Heart left ventricle (tissue), 16 donors: Measurements from ENCODE around the gene GPR157. TPM values are rescaled to one million over a fixed set of nuclear protein-coding genes. Genes with fewer than 3 reads are reported as not detected.

Experiments used
- ATAC-seq, 4 donors: fragments of 200-7000 bp; cut with Tn5 transposase; one replicate each; pipeline ENCODE4 v1.9.1; 2020 to 2022; ENCODE audit warnings: moderate library complexity in 4 of 4, mild to moderate bottlenecking in 3 of 4, moderate number of reproducible peaks in 1 of 4
- DNase-seq, 5 donors: peaks; one replicate each; pipeline ENCODE4 v3.0.0-alpha.2; 2020
- H3K27ac ChIP-seq, 12 donors: fragments of 200-600 bp; sonication (generic) in 4 of 12; one replicate each; pipeline versions ENCODE4 v1.5.0 to v1.8.0; 2016 to 2022; ENCODE audit warnings: mild to moderate bottlenecking in 2 of 12
- H3K27me3 ChIP-seq, 9 donors: fragments of 200-600 bp; sonication (generic) in 2 of 9; one replicate each; pipeline versions ENCODE4 v1.5.1 to v1.8.0; 2016 to 2022; ENCODE audit warnings: mild to moderate bottlenecking in 3 of 9
- H3K36me3 ChIP-seq, 9 donors: fragments of 200-600 bp; sonication (generic) in 2 of 9; one replicate each; pipeline versions ENCODE4 v1.5.0 to v1.8.0; 2018 to 2022; ENCODE audit warnings: mild to moderate bottlenecking in 2 of 9
- H3K4me1 ChIP-seq, 12 donors: fragments of 200-600 bp; sonication (generic) in 4 of 12; one replicate each; pipeline versions ENCODE4 v1.5.0 to v1.8.0; 2016 to 2022; ENCODE audit warnings: mild to moderate bottlenecking in 3 of 12
- H3K4me3 ChIP-seq, 12 donors: fragments of 200-600 bp; sonication (generic) in 4 of 12; one replicate each; pipeline versions ENCODE4 v1.5.0 to v1.8.0; 2017 to 2022; ENCODE audit warnings: mild to moderate bottlenecking in 9 of 12, moderate library complexity in 4 of 12
- H3K9me3 ChIP-seq, 12 donors: fragments of 200-600 bp; sonication (generic) in 4 of 12; one replicate each; pipeline versions ENCODE4 v1.5.0 to v1.8.0; 2016 to 2022; ENCODE audit warnings: mild to moderate bottlenecking in 1 of 12
- CTCF ChIP-seq, 12 donors: fragments of 200-600 bp; sonication (generic) in 4 of 12; IDR thresholded peaks; one replicate each; pipeline versions ENCODE4 v1.5.0 to v1.8.0; 2018 to 2022; ENCODE audit warnings: antibody characterized with exemption in 12 of 12, mild to moderate bottlenecking in 5 of 12
- POLR2A ChIP-seq, 2 donors: fragments of 450-650 bp; IDR thresholded peaks; one replicate each; pipeline ENCODE4 v1.6.1; 2017; ENCODE audit warnings: antibody characterized with exemption in 2 of 2, mild to moderate bottlenecking in 2 of 2, moderate library complexity in 2 of 2
- WGBS, 4 donors: extraction: QIAGEN DNeasy Blood & Tissue Kit in 2 of 4; methylation state at CpG; one replicate each; pipeline versions ENCODE4 v1.1.5 to v1.1.7; 2013 to 2018; 5-methylcytosine and 5-hydroxymethylcytosine counted together
- intact Hi-C, 10 donors: fragments of 100-400 bp; cut with DNase I; formaldehyde crosslinking; loops; one replicate each; pipeline versions ENCODE4 v1.11.1 to v1.14.2; 2022
- long read RNA-seq, 3 donors: library from polyadenylated mRNA; unstranded; transcript quantifications; one replicate each; pipeline ENCODE4 v2.0.0, GENCODE V29; 2020 to 2021
- polyA plus RNA-seq, 2 donors: library from polyadenylated mRNA; stranded (reverse); fragments of 200-250 nt; gene quantifications; one replicate each; pipeline ENCODE4 v1.2.3, GENCODE V29; 2013
- total RNA-seq, 9 donors: library from RNA; depleted of rRNA in 2 of 9; stranded (reverse); fragments of >200 nt in 2 of 9; fragmentation: NEBNext Ultra II Directional in 3 of 9; extraction: Animal tissue kit (Norgen Biotek cat#: 25700) in 3 of 9; gene quantifications; one replicate each; pipeline versions ENCODE4 v1.1.0 to v1.2.4, GENCODE V29; 2016 to 2023
- donor health status: ischemic (EF 13 %, LVEDD 7.1; RV severe dilation, severe dysfunction).
- donor health status: healthy with polysubstance abuse.
- donor health status: DM: no; HTN: yes; CAD: no.
- donor health status: DM: no; HTN: no; CAD: no.
- donor health status: ischemic (EF 25% LVEDD 6.9; RV normal size, moderate dysfunction).
- donor health status: ischemic (EF 25% LVEDD 5.7; RV mildly dilated, moderate dysfunction).
- donor health status: healthy.
- donor health status: DM: yes; HTN: yes; CAD: no.
- donor health status: ischemic (EF 35%, LVEDD 5.7; RV mildly dilated, moderate dysfunction).
- donor health status: nonischemic (EF 11% LVEDD 7.7; RV severe dilation, severe dysfunction).
- donor health status: DM: yes; HTN: yes; CAD: no.
- donor health status: PGD.
- donor health status: ischemic (EF 29% LVEDD 5.4; RV normal size, mild dysfunction).
- donor health status: nonischemic (EF 23%, LVEDD 6.1; RV moderate dilation, normal function).

The GPR157 gene
- total RNA-seq (10 to 100 TPM; 21.1 to 41.8 (median 30.3) TPM), polyA plus RNA-seq (10 to 100 TPM in 1 of 2 donors, 1 to 10 TPM in 1; 9.2 to 10.2 TPM)
- long read RNA-seq, donor 1, partial matches to known transcripts = 1 of 15 reads
- long read RNA-seq, donor 1, other reads (novel, unspliced or antisense) = 14 of 15 reads
- long read RNA-seq, donor 2, full-length matches to known transcripts = 3 of 6 reads
- long read RNA-seq, donor 2, partial matches to known transcripts = 0 of 6 reads
- long read RNA-seq, donor 2, other reads (novel, unspliced or antisense) = 3 of 6 reads
- long read RNA-seq, donor 3, full-length matches to known transcripts = 1 of 8 reads
- long read RNA-seq, donor 3, partial matches to known transcripts = 0 of 8 reads
- long read RNA-seq, donor 3, other reads (novel, unspliced or antisense) = 7 of 8 reads

- Histone ChIP-seq H3K4me3 (peak within 1 kb of the TSS; percentile 53 to 90 (median 66)), H3K36me3 (no peaks in the 10 kb centered on the region), H3K27ac (peak within 1 kb of the TSS; percentile 69 to 92 (median 90)), H3K4me1 (peaks cover 0 to 30% (median 15%) of the 10 kb centered on the region in 12 donors), H3K27me3 (no peaks in the 10 kb centered on the region), H3K9me3 (no peaks in the 10 kb centered on the region)
- TF ChIP-seq CTCF (IDR thresholded peaks at IDR 0.05) (peak in 4 of 12 donors; percentile 15 to 28 (median 17)), POLR2A (IDR thresholded peaks at IDR 0.05) (peak; percentile 20 to 86)
- ATAC-seq = peak; percentile 90 to 97 (median 94)
- DNase-seq = peak; percentile 90 to 96 (median 93)
- 1 to 2% (median 2%) methylated on average over 37 to 92 of the region's 92 CpGs for WGBS, 4 donors
- intact Hi-C loops = loop anchor here in 1 of 10 donors (5.0 kb wide), 1 partner anchor 69 kb away; no protein-coding TSS in a partner anchor
Measured at GRCh38 chr1:9128520-9129265, at the start of gene GPR157. Gene GPR157 (minus strand): TSS chr1:9129102. CDS start chr1:9129027, 75 bp downstream.

- H3K4me1 ChIP-seq = peaks cover 0 to 31% (median 0%) of the 10 kb centered on the region in 12 donors
- TF ChIP-seq CTCF (IDR thresholded peaks at IDR 0.05) = no peak
- TF ChIP-seq POLR2A (IDR thresholded peaks at IDR 0.05) = no peak
- DNase-seq (no peak), ATAC-seq (no peak)
- intact Hi-C loops = no loop called here
- H3K36me3 ChIP-seq = peaks cover 0 to 29% (median 0%) of the 10 kb centered on the region in 9 donors
- H3K27me3 ChIP-seq = no peaks in the 10 kb centered on the region
- 94 to 95% (median 94%) methylated on average over 10 of the region's 10 CpGs for WGBS, 4 donors
- H3K27ac ChIP-seq = peak overlapping the region in 1 of 12 donors; percentile 76
- H3K4me3 ChIP-seq = no peak overlapping the region
- no peaks in the 10 kb centered on the region for H3K9me3 ChIP-seq
Measured at GRCh38 chr1:9174762-9175161, 45.9 kb upstream of the GPR157 start.

GRCh38 chr1:9174243-9174642, 45.3 kb upstream of the GPR157 start:
- TF ChIP-seq POLR2A (IDR thresholded peaks at IDR 0.05) (no peak), CTCF (IDR thresholded peaks at IDR 0.05) (no peak)
- intact Hi-C loops = no loop called here
- no peak for ATAC-seq

More at GRCh38 chr1:9174243-9174642, 45.3 kb upstream of the GPR157 start:
- peaks cover 0 to 26% (median 0%) of the 10 kb centered on the region in 12 donors for H3K4me1 ChIP-seq
- H3K9me3 ChIP-seq = no peaks in the 10 kb centered on the region
- H3K36me3 ChIP-seq = peaks cover 0 to 28% (median 0%) of the 10 kb centered on the region in 9 donors
- no peak for DNase-seq
- peak overlapping the region in 1 of 12 donors; percentile 76 for H3K27ac ChIP-seq
- H3K27me3 ChIP-seq = no peaks in the 10 kb centered on the region
- no peak overlapping the region for H3K4me3 ChIP-seq
- WGBS, 4 donors = 59 to 71% (median 67%) methylated on average over 4 of the region's 4 CpGs
